GM18502 (cell line): Measurements from ENCODE around the gene IQCF2.
"Not testable (repeated sequence)": the region's sequence is repeated elsewhere in the genome, so short reads cannot be mapped to it uniquely, and the experiment has no call there.

Experiments used
- ATAC-seq: cut with Tn5 transposase; IDR thresholded peaks from one replicate; pipeline ENCODE4 v1.9.1; 2021; ENCODE audit warnings: mild to moderate bottlenecking; ENCODE audit not compliant: unreplicated experiment, poor library complexity

The IQCF2 gene

GRCh38 chr3:51875501-51875900, 14.1 kb downstream of the IQCF2 start, which contains the start of gene IQCF5:
Gene IQCF5 (minus strand): TSS chr3:51875601. CDS start chr3:51875531, 70 bp downstream.
- ATAC-seq, result no peak

- no peak for ATAC-seq
Observed at GRCh38 chr3:51876186-51876585, 14.8 kb downstream of the IQCF2 start.

- no peak for ATAC-seq
Observed at GRCh38 chr3:51879937-51880336, 18.5 kb downstream of the IQCF2 start.

- ATAC-seq, result no peak
Observed at GRCh38 chr3:51886447-51886846, 25.0 kb downstream of the IQCF2 start.

GRCh38 chr3:51887620-51888019, 26.2 kb downstream of the IQCF2 start:
- no peak for ATAC-seq

- no peak for ATAC-seq
Observed at GRCh38 chr3:51888463-51889105, 27.2 kb downstream of the IQCF2 start.

- ATAC-seq, result no peak
Observed at GRCh38 chr3:51891242-51892039, 30.0 kb downstream of the IQCF2 start.

- no peak for ATAC-seq
Observed at GRCh38 chr3:51894391-51894790, 33.0 kb downstream of the IQCF2 start.

GRCh38 chr3:51894939-51895338, 33.5 kb downstream of the IQCF2 start:
- ATAC-seq, result no peak

- ATAC-seq, result no peak
Observed at GRCh38 chr3:51896607-51897305, 35.3 kb downstream of the IQCF2 start.

- no peak for ATAC-seq
Observed at GRCh38 chr3:51897391-51897790, 36.0 kb downstream of the IQCF2 start.

- ATAC-seq, result not testable (repeated sequence)
Observed at GRCh38 chr3:51900043-51900442, 38.6 kb downstream of the IQCF2 start.

- ATAC-seq, result not testable (repeated sequence)
Observed at GRCh38 chr3:51902361-51902760, 40.9 kb downstream of the IQCF2 start.

- no peak for ATAC-seq
Observed at GRCh38 chr3:51904034-51904823, 42.8 kb downstream of the IQCF2 start.

GRCh38 chr3:51908026-51908425, 46.6 kb downstream of the IQCF2 start:
- no peak for ATAC-seq
